HG03025 (cell line): ENCODE measurements around the gene VAV3.
"Not testable (repeated sequence)": the region's sequence is repeated elsewhere in the genome, so short reads cannot be mapped to it uniquely, and the experiment has no call there.

Experiments
- ATAC-seq: cut with Tn5 transposase; IDR thresholded peaks from one replicate; pipeline ENCODE4 v1.9.1; 2021; ENCODE audit warnings: mild to moderate bottlenecking, moderate library complexity; ENCODE audit not compliant: unreplicated experiment, low FRiP score

VAV3 gene

GRCh38 chr1:107844541-107845194 lies 120.3 kb downstream of the VAV3 start:
- not testable (repeated sequence) for ATAC-seq

DNA sequence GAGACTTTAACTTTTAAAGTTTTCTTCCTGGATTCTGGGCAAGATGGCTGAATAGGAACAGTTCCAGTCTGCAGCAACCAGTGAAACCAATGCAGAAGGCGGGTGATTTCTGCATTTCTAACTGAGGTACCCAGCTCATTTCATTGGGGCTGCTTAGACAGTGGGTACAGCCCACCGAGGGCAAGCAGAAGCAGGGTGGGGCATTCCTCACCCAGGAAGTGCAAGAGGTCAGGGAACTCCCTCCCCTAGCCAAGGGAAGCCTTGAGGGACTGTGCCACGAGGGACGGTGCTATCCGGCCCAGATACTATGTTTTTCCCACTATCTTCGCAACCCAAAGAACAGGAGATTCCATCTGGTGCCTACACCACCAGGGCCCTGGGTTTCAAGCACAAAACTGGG lies 121.0 kb downstream of the VAV3 start:
- ATAC-seq, result no peak

DNA sequence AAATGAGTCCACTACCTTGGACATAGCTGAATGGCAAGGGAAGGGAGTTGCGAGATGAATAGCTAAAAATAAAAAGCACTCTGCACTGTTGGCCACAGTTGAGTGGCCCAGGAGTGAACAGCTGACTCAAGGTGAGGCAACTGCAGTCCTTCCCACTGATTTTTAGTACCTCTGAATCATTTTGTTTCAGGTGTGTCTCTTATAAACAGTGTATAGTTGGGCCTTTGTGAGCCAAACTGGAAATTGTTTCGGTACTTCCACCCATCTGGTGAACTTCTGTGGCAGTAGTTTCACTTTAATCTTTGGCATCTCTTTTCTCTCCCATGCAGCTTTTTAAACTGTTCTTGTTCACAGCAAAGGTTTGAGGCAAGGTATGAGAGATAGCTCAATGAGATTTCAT lies 122.7 kb downstream of the VAV3 start:
- ATAC-seq, result no peak

GRCh38 chr1:107840725-107841124 lies 124.3 kb downstream of the VAV3 start:
- ATAC-seq, result no peak

DNA sequence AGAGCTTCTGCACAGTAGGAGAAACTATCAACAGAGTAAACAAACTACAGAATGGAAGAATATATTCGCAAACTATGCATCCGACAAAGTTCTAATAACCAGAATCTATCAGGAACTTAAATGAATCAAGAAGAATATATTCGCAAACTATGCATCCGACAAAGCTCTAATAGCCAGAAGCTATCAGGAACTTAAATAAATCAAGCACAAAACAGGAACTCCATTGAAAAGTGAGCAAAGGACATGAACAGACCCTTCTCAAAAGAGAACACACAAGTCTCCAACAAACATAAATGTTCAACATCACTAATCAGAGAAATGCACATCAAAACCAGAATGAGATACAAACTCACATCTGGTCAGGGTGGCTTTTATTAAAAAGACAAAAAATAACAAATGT lies 126.9 kb downstream of the VAV3 start:
- no peak for ATAC-seq

DNA sequence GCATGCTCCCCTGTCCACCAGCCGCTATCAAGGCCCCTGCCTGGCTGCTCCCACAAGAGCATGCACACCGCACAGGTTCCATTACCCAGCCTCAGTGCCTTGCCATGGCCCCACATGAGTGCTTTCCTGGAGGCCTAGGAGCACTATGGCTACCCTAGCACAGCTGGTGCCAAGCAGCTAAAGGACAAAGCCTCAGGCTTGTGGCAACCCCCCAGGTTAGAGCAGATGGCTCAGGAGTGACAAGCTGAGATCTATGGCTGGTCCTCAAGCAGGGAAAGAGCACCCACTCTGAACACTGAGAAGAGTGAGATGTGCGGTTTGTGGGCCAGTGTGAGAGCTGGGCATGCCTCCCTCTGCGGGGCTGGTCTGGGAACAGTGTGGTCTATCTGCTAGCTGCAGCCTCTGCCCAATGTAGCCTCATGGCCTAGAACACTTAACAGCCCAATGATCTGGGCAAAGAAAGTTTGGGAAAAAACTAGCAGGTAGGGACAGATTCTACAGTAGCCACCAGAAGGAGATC lies 129.8 kb downstream of the VAV3 start:
- ATAC-seq, result no peak

GRCh38 chr1:107833061-107833460 lies 131.9 kb downstream of the VAV3 start:
- no peak for ATAC-seq

DNA sequence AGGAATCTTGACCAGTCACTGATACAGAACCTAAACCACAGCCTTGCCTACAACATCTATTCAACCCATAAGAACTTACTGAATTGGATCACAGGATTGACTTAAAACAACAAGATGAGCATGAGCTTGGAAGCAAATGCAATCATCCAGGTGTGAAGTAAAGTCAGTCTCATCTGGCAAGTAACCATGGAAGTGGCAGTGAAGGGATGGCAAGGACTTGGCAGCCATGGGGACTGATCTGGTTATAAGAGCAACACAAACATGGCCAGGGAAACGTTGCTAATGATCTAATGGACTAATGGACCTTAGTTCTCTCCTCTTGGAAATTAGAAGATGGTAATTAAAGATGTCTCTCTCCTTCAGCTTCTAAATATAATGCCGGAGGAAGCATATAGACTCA lies 133.1 kb downstream of the VAV3 start:
- ATAC-seq, result no peak

DNA sequence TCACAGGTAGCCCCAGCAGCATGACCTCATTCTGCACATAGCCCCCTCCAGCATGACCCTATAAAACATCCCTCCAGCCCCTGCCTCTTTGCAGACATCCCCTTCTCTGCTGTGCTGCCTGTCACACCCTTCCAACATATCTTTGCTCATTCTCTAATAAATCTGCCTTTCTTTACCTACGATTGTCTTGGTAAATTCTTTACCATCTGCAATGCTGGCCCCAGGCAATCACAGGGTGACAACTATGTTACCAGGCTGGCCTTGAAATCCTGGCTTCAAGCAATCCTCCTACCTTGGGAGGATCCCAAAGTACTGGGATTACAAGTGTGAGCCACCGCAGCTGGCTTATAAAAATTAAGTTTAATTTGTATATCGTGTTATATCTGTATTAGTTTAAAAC lies 134.5 kb downstream of the VAV3 start:
- ATAC-seq, result no peak

- ATAC-seq, result no peak
These were observed 134.9 kb downstream of the VAV3 start for GRCh38 chr1:107830075-107830474.

DNA sequence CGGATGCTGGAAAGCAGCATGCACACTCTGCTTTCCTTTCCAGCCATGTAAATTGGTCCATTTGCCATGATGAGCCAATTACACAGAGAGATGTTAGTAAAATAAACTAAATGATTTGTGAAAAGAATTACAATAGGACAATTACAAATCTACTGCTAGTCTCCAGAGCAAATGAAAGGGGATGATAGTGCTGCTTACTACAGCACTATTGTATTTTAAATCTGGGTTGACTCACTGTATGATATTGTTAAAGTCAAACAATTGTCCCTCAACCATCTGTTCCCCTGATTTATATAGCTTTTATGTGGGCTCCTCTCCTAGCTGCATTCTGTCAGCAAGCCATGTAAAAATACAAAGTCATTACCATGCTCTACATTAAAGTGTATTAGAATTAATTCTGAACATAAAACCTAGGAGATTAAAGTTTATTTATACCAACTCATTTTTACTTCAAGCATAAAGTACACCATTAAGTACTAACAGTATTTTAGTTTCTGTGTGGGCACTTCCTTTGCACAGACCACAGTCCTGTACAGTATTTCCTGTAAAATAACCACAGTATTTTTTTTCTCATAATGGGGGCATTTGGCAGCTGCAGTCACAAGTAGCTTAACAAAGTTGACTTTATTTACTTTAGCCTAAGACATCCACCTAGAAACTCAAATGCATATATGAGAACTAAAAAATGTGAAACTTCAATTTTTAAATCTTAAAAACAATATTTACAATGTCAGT lies 135.8 kb downstream of the VAV3 start:
- no peak for ATAC-seq

DNA sequence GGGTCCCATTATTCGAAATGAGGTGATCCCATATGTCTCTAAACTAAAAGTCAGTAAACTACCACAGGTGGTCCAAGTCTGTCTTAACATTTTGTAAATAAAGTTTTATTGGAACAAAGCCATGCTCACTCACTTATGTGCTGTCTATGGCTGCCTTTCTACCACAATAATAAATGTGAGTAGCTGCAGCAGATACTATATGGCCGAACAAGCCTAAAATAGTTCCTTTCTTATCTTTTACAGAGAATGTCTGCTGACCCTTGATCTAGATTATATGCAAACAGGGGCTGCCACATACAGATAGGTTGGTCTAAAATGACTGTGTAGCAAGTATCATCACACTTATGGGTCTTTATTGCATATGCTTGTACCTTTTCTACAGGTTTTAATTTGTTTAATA lies 140.0 kb downstream of the VAV3 start:
- ATAC-seq, result no peak

GRCh38 chr1:107821340-107821739 lies 143.6 kb downstream of the VAV3 start:
- no peak for ATAC-seq

GRCh38 chr1:107820801-107821200 lies 144.2 kb downstream of the VAV3 start:
- no peak for ATAC-seq

- no peak for ATAC-seq
These were observed 147.0 kb downstream of the VAV3 start for GRCh38 chr1:107817935-107818334.

DNA sequence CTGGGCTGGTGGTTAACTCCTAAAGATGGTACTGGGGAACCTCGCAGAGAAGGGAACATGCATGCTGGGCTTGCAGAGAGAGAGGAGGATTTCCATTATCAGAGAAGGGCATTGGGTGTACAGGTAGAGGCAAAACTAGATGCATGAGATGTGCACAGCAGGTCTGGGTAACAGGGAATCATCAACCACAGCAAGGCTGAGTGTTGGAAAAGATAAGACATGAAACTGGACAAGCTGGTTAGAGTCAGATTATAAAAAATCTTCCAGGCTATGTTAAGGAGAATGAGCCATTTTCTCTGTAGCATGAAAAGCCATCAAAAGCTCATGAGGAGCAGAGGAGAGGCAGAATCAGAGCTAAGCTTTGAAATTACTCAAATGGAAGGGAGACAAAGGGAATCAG lies 147.8 kb downstream of the VAV3 start:
- no peak for ATAC-seq

DNA sequence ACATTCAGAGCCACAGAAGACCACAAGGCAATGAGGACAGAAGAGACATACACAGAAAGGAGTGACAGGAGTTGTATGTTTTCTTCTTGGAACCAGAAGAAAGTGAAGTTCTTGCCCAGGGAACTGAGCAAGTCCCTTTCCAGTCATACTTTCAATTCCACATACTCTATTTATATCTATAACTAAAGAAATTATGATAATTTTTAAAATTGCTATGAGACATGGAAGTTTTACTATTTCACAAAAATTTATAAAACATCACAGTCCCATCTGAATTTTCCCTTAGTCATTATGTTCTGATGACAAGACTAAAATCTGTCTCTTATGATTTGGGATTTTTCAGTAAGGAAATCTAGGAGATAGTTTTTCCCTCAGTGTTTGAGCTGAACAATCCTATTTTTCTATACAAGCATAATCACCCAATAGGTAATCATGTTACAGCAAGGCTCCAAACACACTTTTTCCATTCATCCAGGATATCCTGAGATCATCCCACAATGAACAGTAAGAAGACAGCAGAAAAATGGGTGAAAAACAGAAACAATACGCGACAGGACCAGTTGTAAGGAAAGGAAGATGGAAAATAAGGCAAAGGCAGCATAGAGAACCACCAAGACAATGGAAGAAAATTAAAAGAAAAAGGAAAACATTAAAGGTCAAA lies 154.6 kb downstream of the VAV3 start:
- ATAC-seq, result no peak

DNA sequence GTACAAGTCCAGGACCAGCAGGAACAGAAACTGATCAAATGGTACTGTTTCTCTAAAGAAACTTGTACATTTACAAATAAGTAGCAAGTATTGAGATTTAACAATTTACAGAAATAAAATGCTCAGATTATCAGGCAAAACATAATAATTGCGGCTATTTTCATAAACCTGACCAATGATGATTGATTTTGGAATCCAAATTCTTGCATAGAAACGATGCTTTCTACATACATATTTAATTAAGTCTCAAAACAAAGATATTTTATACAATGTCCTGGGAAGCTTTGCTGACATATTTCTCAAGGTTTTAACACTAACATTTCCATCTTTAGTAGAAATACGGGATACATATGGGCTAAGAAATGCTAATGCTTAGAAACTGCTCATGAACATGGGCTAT lies 157.1 kb downstream of the VAV3 start:
- no peak for ATAC-seq

- no peak for ATAC-seq
These were observed 157.6 kb downstream of the VAV3 start for GRCh38 chr1:107807405-107807804.

- no peak for ATAC-seq
These were observed 158.1 kb downstream of the VAV3 start for GRCh38 chr1:107806902-107807301.

DNA sequence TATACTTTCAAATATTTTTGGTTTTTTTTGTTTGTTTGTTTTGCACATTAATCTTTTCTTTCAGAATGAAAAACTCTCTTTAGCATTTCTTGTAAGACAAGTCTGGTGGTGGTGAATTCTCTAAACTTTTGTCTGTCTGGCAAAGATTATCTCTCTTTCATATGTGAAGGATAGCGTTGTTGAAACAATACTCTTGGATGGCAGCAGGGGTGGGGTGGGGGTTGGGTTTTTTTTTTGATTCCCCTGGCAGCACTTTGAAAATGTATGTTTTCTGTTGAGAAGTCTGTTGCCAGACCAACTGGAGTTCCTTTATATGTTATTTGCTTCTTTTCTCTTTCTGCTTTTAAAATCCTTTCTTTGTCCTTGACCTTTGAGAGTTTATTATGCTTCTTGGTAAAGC lies 160.2 kb downstream of the VAV3 start:
- no peak for ATAC-seq

DNA sequence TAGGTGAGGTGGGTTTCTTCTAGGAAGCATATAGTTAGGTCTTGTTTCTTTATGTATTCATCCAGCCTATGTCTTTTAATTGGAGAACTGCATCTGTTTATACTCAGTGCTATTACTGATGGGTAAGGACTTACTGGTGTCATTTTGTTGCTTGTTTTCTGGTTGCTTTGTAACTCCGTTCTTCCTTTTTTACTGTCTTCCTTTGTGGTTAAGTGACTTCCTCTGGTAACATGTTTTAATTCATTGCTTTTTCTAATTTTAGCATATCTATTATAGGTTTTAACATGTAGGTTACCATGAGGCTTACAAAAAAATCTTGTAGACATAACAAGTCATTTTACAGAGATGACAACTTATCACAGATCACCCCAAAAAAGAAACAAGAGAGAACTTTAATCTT lies 160.8 kb downstream of the VAV3 start:
- ATAC-seq, result no peak
